Measurements from ENCODE around the gene NRG3.

The NRG3 gene

DNA sequence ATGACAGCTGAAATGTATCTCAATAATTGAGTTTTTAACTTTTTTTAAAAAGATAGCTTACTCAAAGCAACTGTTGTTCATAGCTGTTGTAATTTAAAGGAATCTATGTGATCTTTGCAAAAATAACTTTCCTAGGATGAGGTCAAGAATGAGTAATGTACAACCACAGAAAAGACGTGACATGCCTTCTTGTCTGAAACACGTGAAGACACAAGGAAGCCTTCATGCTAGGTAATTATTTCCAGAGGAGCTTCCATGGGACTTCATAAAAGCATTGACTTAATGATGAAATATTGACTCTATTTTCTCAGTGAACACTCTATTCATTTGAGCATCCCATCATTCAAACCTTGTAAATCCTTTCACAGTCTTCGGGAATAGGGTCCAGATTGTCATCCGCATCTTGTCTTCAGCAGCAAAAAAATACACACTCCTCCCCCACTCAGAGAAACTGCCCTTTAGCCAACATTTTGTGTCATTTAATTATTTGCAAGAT, 528.0 kb downstream of the NRG3 start:
- no peak for DNase-seq

- DNase-seq, result peak; percentile 0
These were observed 534.7 kb downstream of the NRG3 start for GRCh38 chr10:82409671-82410070.

GRCh38 chr10:82411416-82411815, 536.4 kb downstream of the NRG3 start:
- no peak for DNase-seq

DNA sequence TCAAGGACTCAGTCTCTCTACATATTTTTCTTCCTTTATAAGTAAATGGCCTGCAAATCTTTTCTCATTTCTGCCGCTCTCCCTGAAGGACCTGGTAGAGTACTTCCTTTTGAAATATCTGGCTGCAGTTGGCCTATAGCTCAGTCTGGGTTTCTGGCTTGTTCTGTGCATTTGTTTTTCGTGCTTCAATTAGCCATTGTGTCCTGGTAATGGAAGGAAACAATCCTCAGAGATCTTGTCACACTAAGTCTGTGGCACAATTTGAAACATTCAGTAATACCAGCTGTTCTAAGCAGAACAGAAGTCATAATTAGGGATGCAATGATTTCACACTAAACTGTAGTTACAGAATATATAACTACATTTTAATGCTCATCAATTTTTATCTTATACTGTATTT, 545.0 kb downstream of the NRG3 start:
- DNase-seq, result no peak

- no peak for DNase-seq
These were observed 554.3 kb downstream of the NRG3 start for GRCh38 chr10:82429302-82429701.

DNA sequence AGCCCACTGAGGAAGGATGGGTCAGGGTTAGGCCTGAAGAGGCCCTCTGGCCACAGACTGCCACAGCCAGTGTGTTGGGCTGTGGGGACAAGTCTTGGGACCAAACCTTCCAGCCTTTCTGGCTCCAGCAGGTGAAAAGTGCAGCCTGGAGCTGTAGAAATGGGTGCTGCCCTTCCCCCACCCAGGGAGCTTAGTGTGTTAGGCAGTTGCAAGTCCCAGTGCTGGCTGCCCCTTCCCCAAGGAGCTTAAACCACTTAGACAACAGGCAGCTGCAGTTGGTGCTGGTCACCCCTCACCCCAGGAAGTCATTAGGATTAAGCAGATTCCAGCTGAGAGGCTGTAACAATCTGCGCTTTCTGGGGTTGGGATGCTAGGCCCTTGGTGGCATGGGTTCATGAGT, 563.3 kb downstream of the NRG3 start:
- DNase-seq, result no peak

- DNase-seq, result no peak
These were observed 565.8 kb downstream of the NRG3 start for GRCh38 chr10:82440775-82441174.

DNA sequence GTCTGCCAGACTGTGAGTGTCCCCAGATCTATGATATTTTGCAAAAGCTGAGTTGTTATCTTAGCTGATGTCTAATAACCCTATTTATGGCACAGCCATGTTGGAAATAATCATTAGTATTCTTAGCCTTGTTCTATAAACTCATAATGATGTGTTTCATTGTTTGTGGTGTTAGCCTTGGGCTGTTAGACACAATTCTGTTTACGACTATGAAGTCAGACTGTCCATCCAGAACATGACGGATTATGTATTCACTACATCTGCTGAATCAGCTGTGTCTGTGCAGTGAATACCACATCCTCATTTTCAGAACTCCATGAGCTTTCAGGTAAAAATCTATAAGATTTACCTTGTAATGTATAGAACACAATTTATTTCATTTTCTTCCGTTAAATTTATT, 577.1 kb downstream of the NRG3 start:
- DNase-seq, result no peak

DNA sequence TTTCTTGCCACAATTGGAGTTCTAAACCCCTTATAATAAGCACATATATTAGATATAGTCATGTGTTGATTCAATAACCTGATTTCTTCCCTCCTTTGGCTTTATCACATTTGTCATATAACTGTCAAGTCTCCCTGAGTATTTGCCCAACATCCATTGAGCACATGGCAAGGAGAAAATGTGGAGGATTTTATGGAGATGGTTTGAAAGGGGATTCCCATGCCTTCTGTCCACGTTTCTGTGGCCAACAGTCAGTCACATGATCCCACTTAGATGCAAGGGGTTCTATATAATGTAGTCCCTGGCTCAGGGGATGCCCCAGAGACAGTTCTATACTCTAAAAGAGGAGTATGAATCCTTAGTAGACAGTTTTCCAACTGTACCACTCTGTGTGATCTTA, 577.7 kb downstream of the NRG3 start:
- DNase-seq, result no peak

- no peak for DNase-seq
These were observed 578.8 kb downstream of the NRG3 start for GRCh38 chr10:82453678-82454293.

- no peak for DNase-seq
These were observed 588.0 kb downstream of the NRG3 start for GRCh38 chr10:82462910-82463551.

GRCh38 chr10:82463614-82464013, 588.6 kb downstream of the NRG3 start:
- peak; percentile 47 for DNase-seq

GRCh38 chr10:82464191-82464818, 589.3 kb downstream of the NRG3 start:
- no peak for DNase-seq

- no peak for DNase-seq
These were observed 590.0 kb downstream of the NRG3 start for GRCh38 chr10:82464966-82465365.

GRCh38 chr10:82468453-82468852, 593.5 kb downstream of the NRG3 start:
- no peak for DNase-seq

- peak; percentile 8 for DNase-seq
These were observed 597.7 kb downstream of the NRG3 start for GRCh38 chr10:82472406-82473335.

DNA sequence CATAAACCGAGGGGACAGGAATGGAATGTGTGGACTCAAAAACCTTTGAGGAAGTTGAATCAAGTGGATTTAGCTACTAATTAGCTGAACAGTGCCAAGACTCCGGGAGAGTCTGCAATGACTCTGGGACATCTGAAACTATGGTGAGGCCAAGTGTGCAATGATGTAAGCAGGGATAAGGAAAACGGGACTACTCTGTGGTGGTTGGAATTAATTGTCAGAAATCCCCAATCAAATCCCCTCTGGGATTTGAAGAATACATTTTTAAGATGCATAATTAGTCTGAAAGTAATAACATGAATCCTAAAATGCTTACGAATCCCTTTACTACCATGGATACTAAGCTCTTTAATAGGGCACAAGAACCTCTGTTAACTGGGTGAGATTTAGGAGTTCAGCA, 602.8 kb downstream of the NRG3 start:
- no peak for DNase-seq

DNA sequence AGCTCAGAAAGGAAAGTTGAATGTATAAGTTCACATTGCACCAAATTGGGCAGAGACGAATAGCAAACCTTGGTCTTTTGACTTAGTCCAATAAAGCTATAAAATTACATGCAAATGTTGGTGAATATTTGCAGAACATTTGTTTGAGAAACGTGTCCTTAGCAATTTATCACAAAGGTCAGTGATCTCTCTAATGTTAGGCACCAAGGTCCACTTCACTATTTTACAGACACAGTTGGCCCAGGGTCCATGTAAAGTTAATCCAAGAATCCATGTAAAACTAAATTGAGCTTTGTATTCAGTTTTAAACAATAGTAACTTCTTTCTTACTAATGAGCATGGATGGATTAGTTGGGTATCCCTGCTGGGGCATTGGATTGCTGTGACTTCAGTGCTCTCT, 617.7 kb downstream of the NRG3 start:
- DNase-seq, result no peak

DNA sequence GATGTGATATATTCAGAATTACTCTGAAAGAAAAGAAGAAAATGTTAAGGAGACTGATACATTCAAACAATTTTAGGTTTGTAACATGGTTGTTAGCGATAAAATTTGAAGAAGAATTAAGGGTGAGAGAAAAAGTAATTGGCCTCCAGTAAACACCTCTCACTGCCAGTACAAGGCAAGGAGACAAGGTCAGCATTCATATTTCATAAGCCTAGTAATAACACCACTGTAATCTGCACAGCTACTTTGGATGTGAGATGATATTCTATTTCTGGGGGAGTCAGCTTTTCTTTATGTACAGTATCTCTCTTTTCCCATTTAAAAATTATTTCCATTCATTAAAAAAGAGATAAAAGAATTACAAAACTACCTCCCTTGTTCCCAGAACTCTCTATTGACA, 621.1 kb downstream of the NRG3 start:
- DNase-seq, result no peak

DNA sequence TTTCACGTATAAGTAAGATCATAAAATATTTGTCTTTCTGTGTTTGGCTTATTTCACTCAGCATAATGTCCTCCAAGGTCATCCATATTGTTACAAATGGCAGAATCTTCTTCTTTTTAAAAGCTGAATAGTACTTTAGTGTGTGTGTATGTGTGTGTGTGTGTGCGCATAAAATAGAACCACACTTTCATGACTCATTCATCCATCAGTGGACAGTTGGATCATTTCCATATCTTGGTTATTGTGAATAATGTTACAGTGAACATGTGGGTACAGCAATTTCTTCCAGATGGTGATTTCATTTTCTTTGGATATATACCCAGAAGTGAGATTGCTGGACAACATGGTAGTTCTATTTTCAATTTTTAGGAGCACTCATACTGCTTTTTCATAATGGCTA, 622.4 kb downstream of the NRG3 start:
- no peak for DNase-seq

DNA sequence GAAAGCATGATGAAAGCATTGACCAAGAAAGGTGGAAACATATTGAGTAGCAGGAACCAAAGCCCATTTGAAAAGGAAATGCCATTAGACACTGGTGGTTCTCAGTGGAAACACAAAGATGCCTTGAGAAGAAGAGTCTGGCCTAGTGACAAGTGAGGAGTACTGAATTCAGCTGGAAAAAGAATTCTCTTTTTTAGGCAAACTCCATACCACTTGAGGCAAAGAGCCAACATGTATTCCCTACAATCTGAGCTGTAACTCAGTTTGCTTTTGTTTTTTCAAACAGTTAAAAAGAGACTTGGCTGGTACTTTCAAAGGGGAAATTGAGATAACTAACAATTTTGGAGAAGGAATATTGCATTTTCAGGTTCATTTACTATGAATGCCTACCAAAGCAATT, 624.0 kb downstream of the NRG3 start:
- DNase-seq, result no peak

- no peak for DNase-seq
These were observed 630.0 kb downstream of the NRG3 start for GRCh38 chr10:82505009-82505408.

GRCh38 chr10:82506680-82507376, 631.8 kb downstream of the NRG3 start:
- DNase-seq, result no peak
